BLaER1 treated with 17β-estradiol and CSF1 and Interleukin-3, amounts not matched to agents 10 nM and 100 nM (cell line): ENCODE measurements around the gene LPCAT1.

ENCODE experiments used
- H3K27ac ChIP-seq, 11 experiments: shearing (Covaris generic); formaldehyde crosslinking; 2 replicates each; pipeline ENCODE4 v1.8.1; 2022
- H3K27me3 ChIP-seq, 11 experiments: shearing (Covaris generic); formaldehyde crosslinking; 2 replicates each; pipeline ENCODE4 v1.8.1; 2022
- H3K36me3 ChIP-seq, 11 experiments: shearing (Covaris generic); formaldehyde crosslinking; 2 replicates each; pipeline ENCODE4 v1.8.1; 2022
- H3K4me1 ChIP-seq, 10 experiments: shearing (Covaris generic); formaldehyde crosslinking; 2 replicates each; pipeline ENCODE4 v1.8.1; 2022
- H3K4me2 ChIP-seq, 11 experiments: shearing (Covaris generic); formaldehyde crosslinking; 2 replicates each; pipeline ENCODE4 v1.8.1; 2022
- H3K4me3 ChIP-seq, 10 experiments: shearing (Covaris generic); formaldehyde crosslinking; 2 replicates each; pipeline ENCODE4 v1.8.1; 2022
- H3K9ac ChIP-seq, 11 experiments: shearing (Covaris generic); formaldehyde crosslinking; 2 replicates each; pipeline ENCODE4 v1.8.1; 2022
- H3K9me3 ChIP-seq, 11 experiments: shearing (Covaris generic); formaldehyde crosslinking; replicated peaks in 1 of 11; 2 replicates each; pipeline ENCODE4 v1.8.1; 2022
- H4K20me1 ChIP-seq, 11 experiments: shearing (Covaris generic); formaldehyde crosslinking; 2 replicates each; pipeline ENCODE4 v1.8.1; 2022
- Cebpa-rat ChIP-seq, 11 experiments: shearing (Covaris generic); IDR thresholded peaks; 2 replicates each; pipeline ENCODE4 v1.8.1; 2022

The LPCAT1 gene

GRCh38 chr5:1474866-1475543, 48.8 kb downstream of the LPCAT1 start:
- no peak overlapping the region; a peak in 3 of 22 replicates for H3K27ac ChIP-seq
- H3K27me3 ChIP-seq: no peaks in the 10 kb centered on the region
- peaks cover 0 to 52% (median 0%) of the 10 kb centered on the region in 11 experiments; a peak in 9 of 22 replicates for H4K20me1 ChIP-seq
- H3K4me2 ChIP-seq: 0 out of 22 replicates have a peak overlapping the region, but pooled peaks of 1 of the 11 experiments have one; percentile 93
- peaks cover 32 to 50% (median 37%) of the 10 kb centered on the region in 10 experiments for H3K4me1 ChIP-seq
- H3K9me3 ChIP-seq: peaks cover 0 to 10% (median 0%) of the 10 kb centered on the region in 11 experiments; a peak in 2 of 22 replicates
- H3K9ac ChIP-seq: no peak overlapping the region
- H3K36me3 ChIP-seq: peaks cover 41 to 95% (median 76%) of the 10 kb centered on the region in 11 experiments
- H3K4me3 ChIP-seq: no peak overlapping the region
- no peak for TF ChIP-seq Cebpa-rat (IDR thresholded peaks at IDR 0.05)

- Histone ChIP-seq H3K9me3 (peaks cover 0 to 10% (median 0%) of the 10 kb centered on the region in 11 experiments; a peak in 2 of 22 replicates), H3K9ac (no peak overlapping the region), H3K4me3 (no peak overlapping the region), H3K4me1 (peaks cover 25 to 43% (median 30%) of the 10 kb centered on the region in 10 experiments), H3K4me2 (no peak overlapping the region), H4K20me1 (peaks cover 0 to 54% (median 0%) of the 10 kb centered on the region in 11 experiments; a peak in 9 of 22 replicates), H3K27me3 (no peaks in the 10 kb centered on the region), H3K27ac (no peak overlapping the region; a peak in 2 of 22 replicates), H3K36me3 (peaks cover 45 to 96% (median 79%) of the 10 kb centered on the region in 11 experiments)
- TF ChIP-seq Cebpa-rat (IDR thresholded peaks at IDR 0.05): no peak
Measured at GRCh38 chr5:1474183-1474839, 49.4 kb downstream of the LPCAT1 start.

GRCh38 chr5:1473746-1474145, 50.0 kb downstream of the LPCAT1 start:
- peaks cover 45 to 91% (median 73%) of the 10 kb centered on the region in 11 experiments for H3K36me3 ChIP-seq
- H3K4me3 ChIP-seq: no peak overlapping the region
- H3K27ac ChIP-seq: no peak overlapping the region
- H3K4me1 ChIP-seq: peaks cover 20 to 37% (median 28%) of the 10 kb centered on the region in 10 experiments
- H3K9ac ChIP-seq: no peak overlapping the region
- no peak overlapping the region for H3K4me2 ChIP-seq
- TF ChIP-seq Cebpa-rat (IDR thresholded peaks at IDR 0.05): no peak
- no peaks in the 10 kb centered on the region for H3K27me3 ChIP-seq
- H4K20me1 ChIP-seq: peaks cover 0 to 59% (median 0%) of the 10 kb centered on the region in 11 experiments; a peak in 8 of 22 replicates
- H3K9me3 ChIP-seq: peaks cover 0 to 10% (median 0%) of the 10 kb centered on the region in 11 experiments; a peak in 2 of 22 replicates

GRCh38 chr5:1472964-1473628, 50.7 kb downstream of the LPCAT1 start:
- H3K4me2 ChIP-seq: no peak overlapping the region
- no peak overlapping the region for H3K4me3 ChIP-seq
- TF ChIP-seq Cebpa-rat (IDR thresholded peaks at IDR 0.05): no peak
- peaks cover 0 to 10% (median 0%) of the 10 kb centered on the region in 11 experiments; a peak in 2 of 22 replicates for H3K9me3 ChIP-seq
- H3K27me3 ChIP-seq: no peaks in the 10 kb centered on the region
- H3K9ac ChIP-seq: no peak overlapping the region
- H3K4me1 ChIP-seq: peaks cover 13 to 31% (median 22%) of the 10 kb centered on the region in 10 experiments
- peaks cover 0 to 66% (median 0%) of the 10 kb centered on the region in 11 experiments; a peak in 8 of 22 replicates for H4K20me1 ChIP-seq
- peaks cover 45 to 90% (median 67%) of the 10 kb centered on the region in 11 experiments for H3K36me3 ChIP-seq
- no peak overlapping the region for H3K27ac ChIP-seq

GRCh38 chr5:1471997-1472963, 51.5 kb downstream of the LPCAT1 start:
- Histone ChIP-seq H3K4me2 (no peak overlapping the region), H3K36me3 (peaks cover 49 to 98% (median 76%) of the 10 kb centered on the region in 11 experiments), H3K4me1 (peaks cover 5 to 23% (median 14%) of the 10 kb centered on the region in 10 experiments; a peak in 19 of 20 replicates), H3K27me3 (no peaks in the 10 kb centered on the region), H3K9me3 (peaks cover 0 to 10% (median 0%) of the 10 kb centered on the region in 11 experiments; a peak in 3 of 22 replicates), H3K27ac (no peak overlapping the region), H3K4me3 (no peak overlapping the region), H3K9ac (no peak overlapping the region), H4K20me1 (peaks cover 0 to 70% (median 0%) of the 10 kb centered on the region in 11 experiments; a peak in 8 of 22 replicates)
- TF ChIP-seq Cebpa-rat (IDR thresholded peaks at IDR 0.05): no peak

GRCh38 chr5:1471240-1471853, 52.4 kb downstream of the LPCAT1 start:
- H3K9ac ChIP-seq: no peak overlapping the region
- peaks cover 0 to 60% (median 0%) of the 10 kb centered on the region in 11 experiments; a peak in 7 of 22 replicates for H4K20me1 ChIP-seq
- H3K36me3 ChIP-seq: peaks cover 49 to 100% (median 77%) of the 10 kb centered on the region in 11 experiments
- no peaks in the 10 kb centered on the region for H3K27me3 ChIP-seq
- H3K9me3 ChIP-seq: peaks cover 0 to 11% (median 7%) of the 10 kb centered on the region in 11 experiments; a peak in 16 of 22 replicates
- no peak overlapping the region for H3K4me3 ChIP-seq
- no peak for TF ChIP-seq Cebpa-rat (IDR thresholded peaks at IDR 0.05)
- no peak overlapping the region for H3K27ac ChIP-seq
- H3K4me2 ChIP-seq: no peak overlapping the region
- H3K4me1 ChIP-seq: peaks cover 0 to 13% (median 6%) of the 10 kb centered on the region in 10 experiments; a peak in 10 of 20 replicates

GRCh38 chr5:1470762-1471211, 53.0 kb downstream of the LPCAT1 start:
- TF ChIP-seq Cebpa-rat (IDR thresholded peaks at IDR 0.05): no peak
- Histone ChIP-seq H3K4me3 (no peak overlapping the region), H3K36me3 (peaks cover 49 to 100% (median 77%) of the 10 kb centered on the region in 11 experiments), H3K4me2 (no peak overlapping the region), H3K9ac (no peak overlapping the region), H3K4me1 (peaks cover 0 to 8% (median 4%) of the 10 kb centered on the region in 10 experiments; a peak in 9 of 20 replicates), H4K20me1 (peaks cover 0 to 55% (median 0%) of the 10 kb centered on the region in 11 experiments; a peak in 7 of 22 replicates), H3K27ac (no peak overlapping the region), H3K27me3 (no peaks in the 10 kb centered on the region), H3K9me3 (peaks cover 5 to 15% (median 12%) of the 10 kb centered on the region in 11 experiments; a peak in 19 of 22 replicates)
